Right ventricle myocardium inferior (tissue), 1 donor: Measurements from ENCODE around the gene SCLY. TPM values are rescaled to one million over a fixed set of nuclear protein-coding genes. Genes with fewer than 3 reads are reported as not detected.
"Not testable (repeated sequence)": the region's sequence is repeated elsewhere in the genome, so short reads cannot be mapped to it uniquely, and the experiment has no call there.

ENCODE experiments used
- ATAC-seq: fragments of 200-7000 bp; cut with Tn5 transposase; one replicate; pipeline ENCODE4 v1.9.1; 2020; ENCODE audit warnings: mild to moderate bottlenecking, moderate library complexity
- DNase-seq: peaks from one replicate; pipeline ENCODE4 v3.0.0; 2021; ENCODE audit errors: missing footprints
- intact Hi-C: fragments of 100-400 bp; cut with DNase I; formaldehyde crosslinking; loops from one replicate; pipeline ENCODE4 v1.11.0; 2022
- total RNA-seq: library from RNA; stranded (reverse); fragmentation: NEBNext Ultra II Directional; extraction: Animal tissue kit (Norgen Biotek cat#: 25700); gene quantifications from one replicate; pipeline ENCODE4 v1.2.1, GENCODE V29; 2021
- donor health status: DM: no; HTN: yes; CAD: no; lungs with severe emphysema.

SCLY gene
- total RNA-seq, 1 donor from 2014 or later = 10.8 TPM

DNA sequence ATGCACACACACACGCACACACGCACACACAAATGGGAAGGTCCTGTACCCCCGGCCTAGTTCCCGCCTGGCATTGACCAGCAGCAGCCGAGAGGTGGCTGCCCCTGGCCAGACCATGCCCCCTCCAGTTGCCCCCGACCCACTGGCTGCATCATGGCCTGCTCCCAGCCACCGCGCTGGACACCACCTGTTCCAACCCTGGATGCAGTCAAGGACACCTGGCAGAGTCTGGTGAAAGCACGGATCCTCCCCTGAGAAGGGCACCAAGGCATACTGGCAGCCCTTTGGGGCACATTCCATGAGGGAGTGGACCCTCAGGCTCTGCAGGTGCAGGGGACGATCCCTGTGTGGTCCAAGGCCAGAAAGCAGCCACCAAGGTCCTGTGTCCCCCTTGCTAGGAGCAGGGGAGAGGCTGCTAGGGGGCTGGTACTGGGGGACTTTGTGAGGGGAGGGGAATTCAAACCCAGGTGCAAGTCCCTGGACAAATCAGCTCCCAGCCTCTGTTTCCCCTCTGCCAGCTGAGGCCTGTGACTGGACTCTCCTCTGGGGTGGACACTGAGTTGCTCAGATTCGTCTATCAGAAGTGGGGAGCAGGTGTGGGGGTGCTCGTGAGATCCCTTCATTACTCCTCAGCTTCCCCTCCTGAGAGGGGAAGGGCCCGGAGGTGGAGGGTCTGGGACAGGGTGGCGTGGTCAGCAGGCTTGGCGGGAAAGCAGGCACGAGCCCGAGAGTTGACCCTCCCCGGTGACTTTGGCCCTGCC lies 42.8 kb downstream of the SCLY start:
- no peak for ATAC-seq
- DNase-seq = peak; percentile 37
- intact Hi-C loops = no loop called here

DNA sequence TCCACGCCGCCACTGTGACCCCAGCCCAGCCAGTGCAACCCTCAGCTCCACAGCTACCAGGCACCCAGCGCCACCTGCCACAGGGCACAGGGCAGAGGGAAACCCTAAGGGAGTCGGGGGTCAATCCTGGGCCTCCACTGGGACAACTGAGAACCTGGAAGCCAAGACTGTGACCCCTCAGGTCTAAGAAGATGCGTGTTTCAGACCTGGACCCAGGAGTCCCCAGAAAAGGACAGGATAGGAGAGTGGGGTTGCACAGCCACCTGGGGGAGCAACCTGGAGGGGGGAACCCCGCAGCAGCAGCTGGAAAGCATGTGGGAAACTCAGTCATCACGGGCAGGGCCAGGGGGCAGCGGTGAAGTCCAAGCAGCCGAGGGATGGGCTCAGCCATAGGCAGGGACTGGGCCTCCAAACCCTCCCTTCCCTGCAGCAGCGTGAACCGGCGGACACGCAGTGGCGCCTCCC lies 43.5 kb downstream of the SCLY start:
- ATAC-seq = no peak
- intact Hi-C loops = no loop called here
- peak; percentile 58 for DNase-seq

DNA sequence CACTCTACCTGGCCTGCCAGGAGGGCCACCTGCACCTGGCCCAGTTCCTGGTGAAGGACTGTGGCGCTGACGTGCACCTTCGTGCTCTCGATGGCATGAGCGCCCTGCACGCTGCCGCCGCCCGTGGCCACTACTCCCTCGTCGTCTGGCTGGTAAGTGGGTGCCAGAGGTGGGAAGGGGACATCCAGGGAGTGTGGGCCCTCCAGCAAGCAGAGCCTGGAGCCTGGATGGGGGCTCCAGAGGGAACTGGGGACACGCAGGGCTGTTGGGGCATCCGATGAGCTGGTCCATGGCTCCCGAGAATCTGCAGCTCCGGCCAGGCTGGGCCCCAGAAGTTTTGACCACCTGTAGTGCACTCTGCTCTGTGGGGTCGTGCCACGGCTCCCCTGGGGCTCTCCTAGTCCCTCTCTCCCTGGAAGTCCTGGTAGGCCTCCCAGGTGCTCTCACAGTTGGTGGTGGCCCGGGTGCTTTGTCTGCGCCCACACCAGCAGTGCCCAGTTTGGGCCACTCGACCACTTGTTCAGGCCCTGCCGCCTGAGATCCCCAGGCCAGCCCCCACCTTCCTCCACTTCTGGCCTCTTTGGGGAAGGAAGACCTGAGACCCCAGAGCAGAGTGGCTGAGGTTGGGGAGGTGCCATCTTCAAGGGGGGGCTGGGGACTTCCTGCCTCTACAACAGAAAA lies 44.0 kb downstream of the SCLY start:
- peak; percentile 65 for DNase-seq
- intact Hi-C loops = no loop called here
- ATAC-seq = no peak

DNA sequence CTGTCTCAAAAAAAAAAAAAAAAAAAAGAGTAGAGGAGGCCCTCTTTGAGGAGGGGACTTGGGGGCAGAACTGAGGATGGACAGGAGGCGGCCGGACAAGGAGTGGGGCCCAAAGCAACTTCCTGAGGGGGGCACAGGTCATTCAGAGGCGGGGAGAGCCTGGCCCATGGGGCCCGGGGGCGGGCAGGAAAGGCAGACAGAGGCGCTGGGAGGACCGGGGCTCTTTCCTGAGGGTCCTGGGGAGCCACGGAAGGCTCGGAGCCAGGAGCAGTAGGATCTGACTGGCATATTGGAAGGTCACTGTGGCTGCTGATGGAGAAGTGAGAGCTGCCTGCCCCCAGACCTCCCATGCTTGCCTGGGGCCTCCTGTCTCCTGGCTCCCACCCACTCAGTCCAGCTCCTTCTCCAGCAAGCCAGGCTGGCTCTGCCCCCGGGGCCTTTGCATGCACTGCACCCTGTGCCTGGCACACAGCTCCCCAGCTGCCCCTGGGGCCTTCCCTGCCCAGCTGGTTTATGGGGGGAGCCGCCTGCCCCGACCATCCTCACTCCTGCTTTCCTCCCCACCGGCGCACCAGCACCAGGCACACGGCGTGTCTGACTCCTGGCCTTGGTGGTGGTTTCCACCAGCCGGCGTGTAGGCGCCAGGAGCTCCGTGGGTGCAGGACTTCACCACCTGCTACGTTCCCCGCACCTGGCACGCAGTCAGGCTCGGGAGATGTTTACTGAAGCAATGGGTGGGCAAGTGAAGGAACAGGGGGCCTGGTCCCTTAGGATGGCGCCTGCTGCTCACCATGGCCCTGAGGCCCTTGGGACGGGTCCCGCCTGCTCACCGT lies 44.9 kb downstream of the SCLY start:
- intact Hi-C loops = no loop called here
- ATAC-seq (no peak), DNase-seq (peak; percentile 51)

DNA sequence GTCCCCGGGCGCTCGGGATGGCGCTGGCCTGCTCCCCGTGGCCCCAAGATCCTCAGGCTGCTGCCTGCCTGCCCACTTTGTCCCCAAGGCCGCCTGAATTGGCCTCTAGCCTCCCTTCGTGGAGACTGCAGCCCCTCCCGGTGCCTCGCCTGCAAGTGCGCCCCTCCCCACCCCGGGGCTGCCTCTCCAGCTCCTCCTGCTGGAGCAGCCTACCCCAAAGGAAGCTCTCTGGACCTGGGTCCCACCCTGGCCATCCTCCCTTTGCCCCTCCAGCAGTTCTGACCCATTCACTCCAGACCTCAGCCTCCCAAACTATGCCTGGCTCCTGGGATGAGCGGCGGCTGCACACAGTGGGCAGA lies 45.5 kb downstream of the SCLY start:
- ATAC-seq (no peak), DNase-seq (peak; percentile 48)
- intact Hi-C loops = no loop called here

DNA sequence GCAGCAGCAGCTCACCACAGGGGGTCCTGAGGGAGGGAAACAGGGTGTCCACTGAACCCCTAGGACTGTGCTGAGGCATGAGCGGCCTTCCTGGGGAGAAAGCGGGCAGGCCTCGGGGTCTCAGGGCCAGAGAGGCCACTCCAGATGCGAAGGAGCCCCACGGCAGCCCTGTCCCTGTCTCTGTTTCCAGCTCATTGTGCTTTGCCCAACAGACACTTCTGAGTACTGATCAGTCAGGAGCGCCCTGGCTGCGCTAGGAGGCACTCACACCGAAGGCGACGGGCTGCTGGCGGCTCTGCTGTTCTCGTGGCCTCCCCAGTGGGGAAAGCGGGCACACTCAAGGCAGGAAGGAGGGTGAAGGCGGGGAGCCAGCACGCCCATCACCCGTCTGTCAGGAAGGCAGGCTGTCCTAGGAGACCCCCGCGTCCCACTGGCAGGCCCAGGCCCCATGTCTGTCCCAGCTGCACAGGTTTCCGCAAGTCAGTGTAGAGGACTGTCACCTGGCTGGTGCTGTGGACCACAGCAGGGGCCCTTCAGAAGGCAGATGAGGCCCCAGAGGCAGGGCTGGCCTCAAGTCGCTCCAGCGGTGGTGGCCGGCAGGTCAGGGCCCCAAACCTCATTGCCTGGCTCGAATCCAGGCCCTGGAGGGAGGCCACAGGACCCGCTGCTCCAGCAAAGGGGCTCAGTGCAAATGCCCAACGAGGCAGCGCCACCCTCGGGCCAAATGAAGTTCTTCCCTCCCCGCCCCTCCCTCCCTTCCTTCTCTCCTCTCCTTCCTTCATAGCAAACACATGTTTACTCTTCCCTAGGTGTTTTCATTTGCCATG lies 46.1 kb downstream of the SCLY start:
- no peak for ATAC-seq
- intact Hi-C loops = no loop called here
- DNase-seq = peak; percentile 52

DNA sequence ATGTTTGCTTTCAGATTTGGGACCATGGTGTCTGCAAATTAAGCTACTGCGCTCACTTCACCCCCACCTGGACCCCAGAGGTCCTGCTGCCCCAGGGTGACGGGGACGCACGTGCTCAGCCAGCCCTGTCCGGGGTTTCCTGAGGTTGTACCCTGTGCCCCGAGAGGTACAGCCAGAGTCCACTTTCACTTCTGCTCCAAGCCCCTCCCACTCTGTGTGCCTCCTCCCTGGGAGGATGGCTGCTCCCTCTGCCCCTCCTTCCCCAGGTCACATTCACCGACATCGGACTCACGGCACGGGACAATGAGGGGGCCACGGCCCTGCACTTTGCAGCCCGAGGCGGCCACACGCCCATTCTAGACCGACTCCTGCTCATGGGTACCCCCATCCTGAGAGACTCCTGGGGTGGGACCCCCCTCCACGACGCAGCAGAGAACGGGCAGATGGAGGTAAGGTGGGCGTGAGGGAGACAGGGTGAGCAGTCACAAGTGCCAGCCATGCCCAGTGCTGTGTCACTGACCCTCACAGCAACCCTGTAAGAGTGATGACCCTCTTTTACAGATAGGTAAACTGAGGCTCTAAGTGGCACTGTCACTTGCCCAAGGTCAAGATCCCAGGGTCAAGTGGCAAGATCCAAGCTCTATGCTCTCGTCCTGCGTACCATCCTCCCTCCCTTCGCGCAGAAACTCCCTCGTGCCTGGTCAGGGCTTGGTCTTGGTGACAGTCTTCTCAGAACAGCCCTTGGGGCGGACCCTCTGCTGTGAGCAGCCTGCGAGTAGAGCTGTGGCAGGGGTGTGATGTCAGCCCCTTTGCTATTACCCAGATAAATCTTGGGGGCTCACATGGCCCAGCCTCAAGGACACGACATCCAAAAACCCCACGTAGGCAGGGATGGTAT lies 47.0 kb downstream of the SCLY start:
- intact Hi-C loops = no loop called here
- DNase-seq = peak; percentile 34
- ATAC-seq = no peak

DNA sequence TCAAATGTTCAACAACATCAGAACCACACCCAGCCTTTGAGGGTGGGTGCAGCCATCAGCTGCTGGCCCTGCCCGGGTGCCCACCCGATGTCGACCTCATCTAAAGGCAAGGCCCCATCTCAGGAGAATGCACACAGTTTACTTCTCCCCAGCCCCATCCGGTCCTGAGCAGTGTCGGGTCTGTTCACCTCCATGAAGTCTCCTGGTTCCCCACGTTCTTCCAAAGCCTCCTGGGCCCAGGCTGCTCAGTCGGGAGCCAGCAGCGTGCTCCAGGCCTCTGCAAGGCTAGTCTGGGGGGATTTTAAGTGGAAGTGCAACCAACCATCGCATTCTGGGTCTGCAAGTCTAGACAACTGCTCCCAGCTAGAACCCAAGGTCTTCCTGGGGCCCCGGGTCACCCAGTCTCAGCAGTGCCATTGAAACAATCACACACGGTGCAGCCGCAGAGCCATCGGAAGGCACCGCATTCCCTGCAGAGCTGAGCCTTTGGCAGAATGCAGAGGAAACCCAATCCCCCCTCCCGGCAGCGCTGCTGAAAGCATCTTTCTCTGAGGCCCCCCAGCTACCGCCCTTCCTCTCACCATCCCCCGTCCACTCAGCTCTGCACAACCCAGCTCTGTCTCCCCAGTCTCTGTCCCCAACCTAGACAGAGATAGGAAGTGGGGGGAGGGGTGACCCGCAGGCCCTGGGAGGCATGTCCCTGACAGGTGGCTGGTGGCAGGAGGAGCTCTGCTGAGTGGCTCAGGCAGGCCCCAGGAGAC lies 47.8 kb downstream of the SCLY start:
- peak; percentile 45 for DNase-seq
- intact Hi-C loops = no loop called here
- peak; percentile 25 for ATAC-seq

DNA sequence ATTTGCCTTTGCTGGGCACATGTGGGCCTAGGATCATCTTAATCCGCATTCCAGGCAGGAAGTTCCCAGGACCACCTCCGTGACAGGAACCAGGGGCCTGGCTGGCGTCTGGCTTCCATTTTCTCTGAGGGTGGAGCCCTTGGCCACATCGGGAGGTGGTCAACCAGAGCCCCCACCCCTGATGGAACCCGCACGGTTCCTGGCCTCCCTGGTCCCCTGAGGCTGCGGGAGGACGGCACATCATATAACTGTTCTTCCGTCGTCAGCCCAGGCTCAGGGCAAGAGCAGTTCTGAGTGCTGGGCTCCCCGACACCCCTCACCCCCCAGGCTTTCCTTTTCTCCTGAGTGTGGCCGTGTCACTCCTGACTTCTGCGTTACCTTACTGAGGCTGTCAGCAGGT lies 52.8 kb downstream of the SCLY start:
- intact Hi-C loops = no loop called here
- ATAC-seq (no peak), DNase-seq (peak; percentile 32)

DNA sequence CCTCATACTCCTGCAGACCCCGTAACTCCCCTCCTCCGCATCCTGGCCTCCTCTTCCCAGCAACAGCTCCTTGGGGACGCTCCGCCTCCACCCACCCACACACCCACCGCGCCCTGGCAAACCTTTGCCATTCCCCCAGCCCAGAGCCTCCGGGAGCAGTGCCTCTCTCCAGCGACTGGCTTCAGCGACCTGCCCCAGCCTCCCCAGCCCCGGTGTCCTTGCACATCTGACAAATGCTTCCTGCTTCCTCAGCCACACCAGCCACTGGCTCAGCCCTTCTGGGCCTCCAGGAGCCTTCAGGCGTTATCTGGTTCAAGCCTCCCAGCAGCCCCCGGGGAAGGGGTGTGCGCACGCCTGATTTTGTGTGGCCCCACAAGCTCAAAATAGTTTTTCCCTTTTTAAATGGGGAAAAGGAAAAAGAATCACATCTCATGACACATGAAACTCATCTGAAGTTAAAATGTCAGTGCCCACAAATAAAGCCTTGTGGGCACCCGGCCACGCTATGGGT lies 53.6 kb downstream of the SCLY start:
- DNase-seq (peak; percentile 33), ATAC-seq (no peak)
- intact Hi-C loops = no loop called here

DNA sequence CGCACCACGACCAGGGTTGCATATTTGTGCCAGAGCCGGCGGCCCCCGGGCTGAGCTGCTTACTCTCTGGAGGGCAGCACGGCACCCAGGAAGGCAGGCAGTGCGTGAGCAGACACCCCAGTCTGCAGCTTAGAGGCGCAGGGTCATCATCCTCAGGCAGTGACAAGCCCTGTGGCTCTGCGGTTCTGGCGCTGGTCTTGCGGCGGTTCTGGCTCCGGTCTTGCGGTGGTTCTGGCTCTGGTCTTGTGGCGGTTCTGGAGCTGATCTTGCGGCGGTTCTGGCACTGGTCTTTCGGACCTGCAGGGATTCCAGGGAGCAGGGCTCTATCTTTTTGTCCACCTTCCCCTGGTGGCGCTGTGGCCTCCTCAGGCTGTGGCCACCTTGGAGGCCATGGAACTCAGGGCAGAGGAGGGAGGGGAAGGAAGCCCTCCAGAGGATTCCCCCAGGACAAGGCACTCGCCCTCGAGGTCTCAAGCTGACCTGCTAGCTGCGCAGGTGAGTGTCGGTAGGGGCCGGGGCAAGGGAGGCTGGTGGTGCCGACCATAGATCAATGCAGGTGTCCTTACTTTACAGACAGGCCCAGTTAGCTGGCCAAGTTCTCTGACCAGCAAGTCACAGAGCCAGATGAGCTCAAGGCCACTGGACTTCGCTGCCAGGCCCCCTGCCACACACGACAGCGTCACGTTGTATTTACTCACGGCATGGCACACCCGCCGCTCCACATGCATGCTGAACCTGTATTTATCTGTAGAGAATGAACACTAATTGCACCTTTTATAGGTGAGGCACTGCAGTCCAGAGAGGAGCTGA lies 54.3 kb downstream of the SCLY start:
- no peak for ATAC-seq
- intact Hi-C loops = no loop called here
- peak; percentile 53 for DNase-seq

DNA sequence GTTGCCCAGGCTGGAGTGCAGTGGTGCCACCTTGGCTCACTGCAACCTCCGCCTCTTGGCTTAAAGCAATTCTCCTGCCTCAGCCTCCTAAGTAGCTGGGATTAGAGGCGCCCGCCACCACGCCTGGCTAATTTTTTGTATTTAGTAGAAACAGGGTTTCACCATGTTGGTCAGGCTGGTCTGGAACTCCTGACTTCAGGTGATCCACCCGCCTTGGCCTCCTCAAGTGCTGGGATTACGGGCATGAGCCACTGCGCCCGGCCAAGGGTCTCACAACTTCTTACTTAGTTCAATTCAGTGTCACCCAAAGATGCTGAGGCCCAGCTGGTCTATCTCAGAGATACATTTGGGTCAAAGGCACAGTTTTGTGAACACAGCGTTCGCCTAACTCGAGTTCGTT lies 54.9 kb downstream of the SCLY start:
- peak; percentile 45 for DNase-seq
- ATAC-seq, intact Hi-C loops: not testable (repeated sequence)

DNA sequence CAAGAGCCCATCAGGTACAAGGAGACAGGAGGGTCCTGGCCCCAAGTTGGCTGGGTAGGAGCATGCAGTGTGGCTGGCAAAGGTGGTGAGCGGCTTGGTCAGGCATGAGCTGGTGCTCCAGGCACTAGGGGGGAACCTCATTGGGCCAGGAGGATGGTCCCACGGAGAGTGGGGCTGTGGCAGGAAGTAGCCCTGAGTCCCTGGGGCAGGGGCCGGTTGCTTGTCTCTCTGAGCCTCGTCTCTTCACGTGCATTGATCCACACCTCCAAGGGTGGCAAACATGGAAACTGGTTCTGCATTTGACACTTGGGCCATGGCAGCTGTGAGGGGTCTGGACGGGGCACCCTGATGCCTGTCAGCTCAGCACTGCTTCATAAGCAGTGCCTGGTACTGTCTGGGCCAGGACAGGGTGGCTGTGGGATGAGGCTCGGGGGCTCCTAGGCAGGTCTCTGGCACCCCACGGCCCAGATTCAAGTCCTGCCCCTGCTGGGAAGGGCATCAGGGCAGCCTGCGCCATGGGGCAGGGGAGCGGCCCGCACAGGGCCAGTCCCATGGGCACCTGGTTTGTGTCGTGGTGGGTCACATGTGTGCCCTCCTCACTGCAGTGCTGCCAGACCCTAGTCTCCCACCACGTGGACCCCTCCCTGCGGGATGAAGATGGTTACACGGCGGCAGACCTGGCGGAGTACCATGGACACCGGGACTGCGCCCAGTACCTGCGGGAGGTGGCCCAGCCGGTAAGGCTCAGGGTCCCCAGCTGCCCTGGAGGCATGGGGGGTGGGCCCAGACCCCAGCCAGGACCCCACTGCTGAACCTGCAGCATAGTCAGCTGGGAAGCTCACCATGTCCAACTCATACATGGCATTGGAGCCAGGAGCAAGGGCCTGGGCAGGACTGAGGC lies 55.7 kb downstream of the SCLY start:
- DNase-seq (peak; percentile 23), ATAC-seq (no peak)
- intact Hi-C loops = no loop called here

DNA sequence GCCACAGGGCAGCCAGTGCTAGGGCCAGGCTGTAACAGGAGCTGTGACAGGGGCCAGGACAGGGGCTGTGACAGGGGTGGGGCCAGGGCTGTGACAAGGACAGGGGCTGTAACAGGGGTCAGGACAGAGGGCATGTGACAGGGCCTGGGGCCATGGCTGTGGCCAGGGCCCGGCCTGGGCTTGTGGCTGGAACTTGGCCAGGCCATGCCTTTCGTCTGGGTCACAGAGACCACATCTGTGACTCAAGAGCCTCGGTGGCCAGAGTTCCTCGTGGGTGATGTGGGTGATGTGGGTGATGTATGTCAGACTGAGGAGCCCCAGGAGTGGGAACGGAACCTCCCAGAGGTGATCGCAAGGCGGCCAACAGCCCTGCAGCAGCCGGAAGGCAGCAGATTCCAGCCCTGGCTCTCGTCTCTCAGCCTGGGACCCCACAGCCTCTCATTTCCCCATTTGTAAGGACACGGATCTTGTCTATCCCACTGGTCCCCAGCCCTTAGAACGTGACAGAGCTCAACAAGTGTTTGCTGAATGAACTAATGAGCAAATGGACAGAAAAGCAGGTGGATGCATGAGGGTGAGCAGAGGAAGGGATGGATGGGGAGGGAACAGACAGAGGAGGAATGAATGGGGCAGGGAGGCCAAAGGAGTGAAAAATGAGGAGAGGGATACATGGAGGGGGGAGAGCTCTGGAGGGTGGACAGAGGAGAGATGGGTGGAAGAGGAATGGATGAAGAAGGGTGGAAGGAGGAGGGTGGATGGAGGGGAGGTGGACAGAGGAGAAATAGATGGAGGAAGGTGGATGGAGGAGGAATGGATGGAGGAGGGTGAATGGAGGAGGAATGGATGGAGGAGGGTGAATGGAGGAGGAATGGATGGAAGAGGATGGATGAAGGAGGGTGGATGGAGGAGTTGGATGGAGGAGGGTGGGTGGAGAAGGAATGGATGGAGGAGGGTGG lies 56.7 kb downstream of the SCLY start:
- DNase-seq (peak; percentile 60), ATAC-seq (no peak)
- intact Hi-C loops = no loop called here
